Retinal pigment epithelial cell (primary cell): ENCODE results near the gene NETO2.

Experiments
- DNase-seq: peaks from one replicate; pipeline ENCODE4 v3.0.0-alpha.2; 2010; ENCODE audit warnings: low read depth
- H3K4me3 ChIP-seq: 2 replicates; pipeline ENCODE4 v1.5.1; 2011; ENCODE audit warnings: mild to moderate bottlenecking, low read length, control low read depth, moderate library complexity
- TF ChIP-seq, protein P1 (sequence below): conservative IDR thresholded peaks from 2 replicates; pipeline ENCODE4 v1.5.1; 2011; ENCODE audit warnings: low read depth, low read length, control low read depth, inconsistent platforms

The NETO2 gene

DNA sequence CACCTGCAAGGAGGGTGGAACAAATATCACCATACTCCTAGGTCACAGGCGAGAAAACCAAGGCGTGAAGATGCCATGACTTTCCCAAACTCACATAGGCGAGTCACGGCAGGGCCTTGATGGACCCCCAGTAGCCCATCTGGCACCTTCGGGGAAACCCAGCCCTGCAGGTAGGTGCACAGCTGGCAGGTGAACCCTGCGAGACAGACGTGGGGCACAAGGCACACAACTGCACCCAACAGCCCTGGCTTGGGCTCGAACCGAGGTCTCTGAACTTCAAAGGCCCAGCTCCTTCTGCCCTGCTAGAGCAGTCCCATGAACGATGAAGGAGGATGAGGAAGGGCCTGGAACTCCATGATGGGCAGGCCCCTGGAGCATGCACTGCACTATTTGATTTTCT is 92.7 kb downstream of the NETO2 start:
- H3K4me3 ChIP-seq: no peak overlapping the region
- TF ChIP-seq, protein P1, sequence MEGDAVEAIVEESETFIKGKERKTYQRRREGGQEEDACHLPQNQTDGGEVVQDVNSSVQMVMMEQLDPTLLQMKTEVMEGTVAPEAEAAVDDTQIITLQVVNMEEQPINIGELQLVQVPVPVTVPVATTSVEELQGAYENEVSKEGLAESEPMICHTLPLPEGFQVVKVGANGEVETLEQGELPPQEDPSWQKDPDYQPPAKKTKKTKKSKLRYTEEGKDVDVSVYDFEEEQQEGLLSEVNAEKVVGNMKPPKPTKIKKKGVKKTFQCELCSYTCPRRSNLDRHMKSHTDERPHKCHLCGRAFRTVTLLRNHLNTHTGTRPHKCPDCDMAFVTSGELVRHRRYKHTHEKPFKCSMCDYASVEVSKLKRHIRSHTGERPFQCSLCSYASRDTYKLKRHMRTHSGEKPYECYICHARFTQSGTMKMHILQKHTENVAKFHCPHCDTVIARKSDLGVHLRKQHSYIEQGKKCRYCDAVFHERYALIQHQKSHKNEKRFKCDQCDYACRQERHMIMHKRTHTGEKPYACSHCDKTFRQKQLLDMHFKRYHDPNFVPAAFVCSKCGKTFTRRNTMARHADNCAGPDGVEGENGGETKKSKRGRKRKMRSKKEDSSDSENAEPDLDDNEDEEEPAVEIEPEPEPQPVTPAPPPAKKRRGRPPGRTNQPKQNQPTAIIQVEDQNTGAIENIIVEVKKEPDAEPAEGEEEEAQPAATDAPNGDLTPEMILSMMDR: no peak
- no peak for DNase-seq

DNA sequence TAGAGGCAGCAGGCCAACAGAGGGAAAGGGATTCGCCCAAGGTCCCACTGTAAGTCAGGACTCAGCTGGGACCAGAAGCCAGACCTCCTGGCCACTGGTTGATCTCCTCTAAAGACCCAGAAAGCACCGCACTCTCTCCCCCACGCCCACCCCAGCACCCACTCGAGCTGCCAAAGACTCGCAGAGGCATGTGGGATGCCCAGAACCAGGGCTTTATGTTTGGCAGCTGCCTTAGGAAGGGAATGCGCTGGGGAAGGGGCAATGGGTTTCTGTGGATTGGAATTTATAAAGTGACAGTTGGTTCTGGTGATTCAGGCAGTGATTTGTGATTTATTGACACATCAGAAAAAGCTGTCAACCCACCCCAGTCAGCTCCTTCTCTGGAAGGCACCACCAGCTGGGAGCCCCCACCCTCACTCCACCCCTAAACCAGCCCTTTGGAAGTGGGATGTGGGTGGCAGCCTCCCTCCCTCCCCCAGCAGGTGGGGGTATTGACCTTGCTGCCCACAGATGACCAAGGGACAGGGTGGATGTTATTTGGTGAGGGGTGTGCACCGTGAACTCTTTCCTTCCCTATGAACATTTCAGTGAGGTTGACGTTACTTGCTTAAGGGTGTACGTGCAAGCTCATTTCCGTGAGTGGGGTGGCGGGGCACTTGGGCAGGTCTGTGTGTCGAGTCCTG is 93.7 kb downstream of the NETO2 start:
- TF ChIP-seq, protein P1: no peak
- no peak for DNase-seq
- H3K4me3 ChIP-seq: no peak overlapping the region

DNA sequence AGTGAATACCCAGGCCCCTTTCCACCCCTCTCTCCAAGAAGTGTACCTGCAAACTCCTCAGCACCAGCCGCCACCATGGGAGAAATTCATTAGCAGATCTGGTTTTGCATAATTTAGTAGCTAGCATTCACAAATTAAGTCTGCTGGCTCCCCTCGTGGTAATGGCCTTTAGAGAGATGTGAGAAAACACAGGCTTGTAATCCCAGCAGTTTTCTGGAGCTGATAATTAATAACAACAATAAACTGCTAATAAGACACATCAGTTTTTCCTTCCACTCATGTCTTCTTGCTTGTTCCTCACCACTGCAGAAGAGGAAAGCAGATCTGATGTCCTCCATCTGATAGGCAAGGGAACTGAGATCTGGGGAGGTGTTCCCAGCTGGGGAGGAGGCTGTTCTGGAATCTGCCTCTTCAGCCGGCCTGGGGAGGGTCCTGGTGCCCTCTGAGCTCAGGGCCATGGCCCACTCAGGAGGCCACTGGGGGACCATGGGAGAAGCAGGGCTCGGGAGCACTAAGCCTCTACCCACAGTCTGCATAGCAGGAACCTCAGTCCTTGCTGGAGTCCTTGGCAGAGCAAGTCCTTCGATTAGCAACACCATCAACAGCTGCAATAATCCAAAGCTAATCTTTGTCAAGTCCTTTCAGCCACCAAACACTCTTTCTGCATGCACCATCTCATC is 96.1 kb downstream of the NETO2 start:
- no peak overlapping the region for H3K4me3 ChIP-seq
- no peak for DNase-seq
- TF ChIP-seq, protein P1: no peak

DNA sequence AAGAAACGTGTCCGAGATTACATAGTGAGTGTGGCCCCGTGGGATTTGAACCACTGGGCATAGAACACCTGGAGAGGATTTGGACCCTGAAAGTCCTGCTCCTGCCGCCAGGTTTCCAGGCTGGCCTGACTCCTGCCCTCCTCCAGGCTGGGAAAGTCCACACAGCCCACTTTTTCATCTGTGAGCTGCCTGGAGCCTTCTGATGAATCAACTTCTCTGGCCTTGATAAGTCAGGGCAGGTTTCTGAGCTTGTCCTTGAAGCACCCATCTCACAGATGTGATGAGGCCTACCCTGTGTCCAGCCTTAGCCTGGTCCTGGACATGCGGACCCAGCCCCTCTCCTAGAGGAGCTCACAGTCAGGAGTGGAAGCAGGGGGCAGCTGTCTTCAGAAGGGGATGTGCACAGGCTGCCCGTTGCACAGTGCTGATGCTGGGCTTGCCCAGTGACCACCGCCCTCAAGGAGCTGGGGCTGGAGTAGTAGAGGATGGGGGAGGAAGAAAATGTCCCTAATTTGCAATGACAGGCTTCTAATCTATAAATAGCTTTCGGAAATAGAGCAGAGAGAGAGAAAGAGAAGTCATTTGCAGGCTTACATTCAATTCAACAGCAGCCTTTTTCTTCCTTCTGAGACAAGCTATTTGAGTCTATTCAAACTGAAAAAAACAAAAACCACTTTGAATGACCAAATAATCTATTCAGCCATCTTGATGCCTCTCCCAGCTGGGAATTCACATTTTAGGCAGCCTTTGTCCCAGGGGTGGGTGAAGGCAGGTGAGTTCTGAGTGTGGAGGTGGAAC is 96.8 kb downstream of the NETO2 start:
- TF ChIP-seq, protein P1: no peak
- H3K4me3 ChIP-seq: no peak overlapping the region

DNA sequence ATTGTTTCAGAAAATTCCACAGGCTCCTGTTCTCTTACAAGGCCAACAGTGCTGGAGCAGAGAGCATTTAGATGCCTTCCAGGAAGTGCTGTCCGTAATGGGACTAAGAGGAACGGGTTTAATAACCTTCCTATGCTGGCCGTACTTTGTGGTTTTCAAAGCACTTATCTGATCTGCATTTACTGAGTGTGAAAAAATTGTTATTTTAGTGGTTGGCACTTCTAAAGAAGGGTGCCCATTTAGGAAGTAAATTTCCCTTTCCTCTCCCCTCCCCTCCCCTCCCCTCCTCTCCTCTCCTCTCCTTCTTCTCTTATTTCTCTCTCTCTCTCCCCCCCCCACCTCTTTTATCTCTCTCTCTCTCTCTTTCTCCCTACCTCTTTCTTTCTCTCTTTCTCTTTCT is 98.3 kb downstream of the NETO2 start:
- TF ChIP-seq, protein P1: no peak
- H3K4me3 ChIP-seq: no peak overlapping the region

More for the DNA sequence above, 96.8 kb downstream of the NETO2 start:
- no peak for DNase-seq

DNA sequence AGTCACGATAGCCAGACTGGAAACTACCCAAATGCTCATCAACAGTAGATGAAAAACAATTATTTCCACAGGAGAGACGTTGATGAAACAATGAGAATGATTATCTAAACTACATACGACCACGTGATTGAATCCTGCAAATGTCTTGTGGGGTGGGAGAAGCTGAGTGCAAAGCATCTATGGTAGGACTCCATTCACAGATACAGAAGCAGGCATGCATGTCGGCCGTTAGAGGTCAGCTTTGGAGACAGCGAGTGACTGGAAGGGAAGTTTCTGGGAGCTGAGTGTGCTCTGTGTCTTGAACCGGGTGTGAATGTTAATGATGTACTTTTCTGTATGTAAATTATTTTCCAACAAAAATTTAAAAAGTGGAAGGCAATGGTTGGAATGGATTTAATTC is 98.7 kb downstream of the NETO2 start:
- no peak overlapping the region for H3K4me3 ChIP-seq
- TF ChIP-seq, protein P1: peak; percentile 19
- DNase-seq: no peak

More for the DNA sequence above, 98.3 kb downstream of the NETO2 start:
- no peak for DNase-seq
